ENCODE measurements around the gene SHKBP1.

Gene SHKBP1

GRCh38 chr19:40585241-40585981, 8.7 kb downstream of the SHKBP1 start:
- no peak for TF ChIP-seq CTCF (IDR thresholded peaks at IDR 0.05)

GRCh38 chr19:40585982-40586422, 9.3 kb downstream of the SHKBP1 start:
- no peak for TF ChIP-seq CTCF (IDR thresholded peaks at IDR 0.05)

DNA sequence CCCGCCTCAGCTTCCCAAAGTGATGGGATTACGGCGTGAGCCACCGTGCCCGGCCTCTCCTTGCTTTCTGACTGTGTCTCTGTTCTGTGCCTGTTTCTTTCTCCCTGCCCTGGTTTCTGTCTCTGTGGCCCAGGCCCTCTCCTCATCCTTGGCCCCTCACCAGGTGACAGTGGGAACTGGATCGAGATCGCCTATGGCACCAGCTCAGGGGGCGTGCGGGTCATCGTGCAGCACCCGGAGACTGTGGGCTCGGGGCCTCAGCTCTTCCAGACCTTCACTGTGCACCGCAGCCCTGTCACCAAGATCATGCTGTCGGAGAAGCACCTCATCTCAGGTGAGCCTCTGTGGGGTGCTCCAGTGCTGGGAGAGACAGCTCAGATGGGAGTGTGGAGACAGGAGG, 9.9 kb downstream of the SHKBP1 start:
- TF ChIP-seq CTCF (IDR thresholded peaks at IDR 0.05), result no peak

DNA sequence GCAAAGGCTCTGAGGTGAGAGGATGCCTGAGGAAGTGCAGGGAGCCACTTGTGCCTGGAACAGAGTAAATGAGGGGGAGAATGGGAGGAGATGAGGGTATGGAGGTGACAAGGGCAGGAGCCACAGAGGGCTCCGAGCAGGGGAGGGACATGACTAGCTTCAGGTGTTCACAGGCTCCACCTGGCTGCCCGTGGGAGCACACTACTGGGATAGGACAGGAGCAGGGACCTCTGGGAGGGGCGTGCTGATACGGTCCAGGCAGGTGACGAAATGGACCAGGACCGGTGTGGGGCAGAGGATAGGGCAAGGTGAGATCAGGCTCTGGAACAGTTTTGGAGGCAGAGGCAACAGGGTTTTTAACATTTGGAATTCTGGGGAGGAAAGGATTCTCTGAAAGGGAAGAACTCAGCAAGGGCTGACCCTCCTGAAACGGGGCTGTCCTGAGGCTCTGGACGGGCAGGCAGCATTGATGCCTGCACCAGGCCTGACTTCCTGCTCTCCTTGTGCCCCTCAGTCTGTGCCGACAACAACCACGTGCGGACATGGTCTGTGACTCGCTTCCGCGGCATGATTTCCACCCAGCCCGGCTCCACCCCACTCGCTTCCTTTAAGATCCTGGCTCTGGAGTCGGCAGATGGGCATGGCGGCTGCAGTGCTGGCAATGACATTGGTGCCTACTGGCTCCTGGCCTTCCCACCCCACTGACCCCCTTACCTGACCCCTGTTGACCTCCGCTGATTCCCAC, 11.6 kb downstream of the SHKBP1 start:
- no peak for TF ChIP-seq CTCF (IDR thresholded peaks at IDR 0.05)

- no peak for TF ChIP-seq CTCF (IDR thresholded peaks at IDR 0.05)
These were observed 12.4 kb downstream of the SHKBP1 start for GRCh38 chr19:40588926-40589569.

- no peak for TF ChIP-seq CTCF (IDR thresholded peaks at IDR 0.05)
These were observed 13.1 kb downstream of the SHKBP1 start for GRCh38 chr19:40589591-40590429.
